Keratinocyte (primary cell): ENCODE results near the gene PLXNA1. TPM values are rescaled to one million over a fixed set of nuclear protein-coding genes. Genes with fewer than 3 reads are reported as not detected.

Experiments used
- DNase-seq: peaks from one replicate; pipeline ENCODE4 v3.0.0-alpha.2; 2011; ENCODE audit warnings: low read depth, missing footprints, low spot score
- FAIRE-seq: peaks from 2 replicates; lab custom pipeline; 2011; peaks lifted over from hg19 to GRCh38; lab: Jason Lieb, UNC
- H2AFZ ChIP-seq: 2 replicates; pipeline ENCODE4 v1.6.0; 2012; ENCODE audit warnings: low read length, control low read depth, inconsistent platforms; ENCODE audit not compliant: control insufficient read depth
- H3K27ac ChIP-seq: 2 replicates; pipeline ENCODE4 v1.5.1; 2011; ENCODE audit warnings: low read length; ENCODE audit not compliant: control insufficient read depth, insufficient read depth
- H3K27me3 ChIP-seq: 3 replicates; pipeline ENCODE4 v1.6.0; 2011; ENCODE audit warnings: low read length; ENCODE audit not compliant: control insufficient read depth, insufficient read depth; ENCODE audit errors: extremely low read depth
- H3K36me3 ChIP-seq, 2 experiments: 2 replicates in 1 of 2; 3 replicates in 1 of 2; pipeline ENCODE4 v1.5.1; 2011; ENCODE audit warnings: low read length in 2 of 2, mild to moderate bottlenecking in 1 of 2; ENCODE audit not compliant: control insufficient read depth in 2 of 2, insufficient read depth in 2 of 2; ENCODE audit errors: extremely low read depth in 1 of 2
- H3K4me1 ChIP-seq: 3 replicates; pipeline ENCODE4 v1.5.1; 2011; ENCODE audit warnings: low read length; ENCODE audit not compliant: control insufficient read depth, insufficient read depth; ENCODE audit errors: extremely low read depth
- H3K4me2 ChIP-seq: 3 replicates; pipeline ENCODE4 v1.6.0; 2011; ENCODE audit warnings: low read depth, low read length; ENCODE audit not compliant: control insufficient read depth, insufficient read depth; ENCODE audit errors: extremely low read depth
- H3K4me3 ChIP-seq, 3 experiments: fragments of 200-600 bp in 1 of 3; sonication (generic) in 1 of 3; 2 replicates in 2 of 3; 3 replicates in 1 of 3; pipeline ENCODE4 v1.5.1; 2011 to 2016; ENCODE audit warnings: low read length in 3 of 3, mild to moderate bottlenecking in 3 of 3, control low read depth in 2 of 3, inconsistent platforms in 1 of 3, low read depth in 1 of 3, mixed read lengths in 1 of 3, mixed run types in 1 of 3, moderate library complexity in 1 of 3; ENCODE audit not compliant: control insufficient read depth in 2 of 3, insufficient read depth in 2 of 3; ENCODE audit errors: extremely low read depth in 1 of 3
- H3K79me2 ChIP-seq: 2 replicates; pipeline ENCODE4 v1.6.0; 2012; ENCODE audit warnings: low read length; ENCODE audit not compliant: control insufficient read depth, insufficient read depth
- H3K9ac ChIP-seq: 3 replicates; pipeline ENCODE4 v1.6.0; 2011; ENCODE audit warnings: low read length; ENCODE audit not compliant: control insufficient read depth, insufficient read depth; ENCODE audit errors: extremely low read depth
- H3K9me1 ChIP-seq: 3 replicates; pipeline ENCODE4 v1.6.0; 2011; ENCODE audit warnings: low read length; ENCODE audit not compliant: control insufficient read depth, insufficient read depth; ENCODE audit errors: extremely low read depth
- H3K9me3 ChIP-seq: 2 replicates; pipeline ENCODE4 v1.5.1; 2012; ENCODE audit warnings: low read depth, low read length; ENCODE audit not compliant: control insufficient read depth
- H4K20me1 ChIP-seq: 3 replicates; pipeline ENCODE4 v1.6.0; 2011; ENCODE audit warnings: low read length; ENCODE audit not compliant: control insufficient read depth, insufficient read depth; ENCODE audit errors: extremely low read depth
- EZH2 ChIP-seq: IDR thresholded peaks from one replicate; pipeline ENCODE4 v1.6.1; 2012; ENCODE audit warnings: inconsistent platforms, mild to moderate bottlenecking, low read length, moderate library complexity
- dilution Hi-C: fragments of 300-500 bp; cut with MboI; formaldehyde crosslinking; loops from one replicate; pipeline ENCODE4 v1.7.0; 2020; ENCODE audit warnings: low sequenced_read_pairs; ENCODE audit not compliant: extremely low pct_ligation_motif_present
- polyA plus RNA-seq, 5 experiments: library from polyadenylated mRNA; depleted of rRNA in 3 of 5; stranded (reverse) in 3 of 5; stranded (forward) in 1 of 5; unstranded in 1 of 5; fragments of >200 nt; gene quantifications; 1 replicate in 1 of 5; 2 replicates in 3 of 5; 3 replicates in 1 of 5; pipeline versions ENCODE4 v1.2.1 to v1.2.3, GENCODE V29; 2011 to 2012; ENCODE audit warnings: missing spikeins in 2 of 5, low read depth in 1 of 5, low replicate concordance in 1 of 5
- TF ChIP-seq, protein P1 (sequence below), 3 experiments: IDR thresholded peaks in 1 of 3; conservative IDR thresholded peaks in 1 of 3; optimal IDR thresholded peaks in 1 of 3; 2 replicates in 2 of 3; 3 replicates in 1 of 3; pipeline versions ENCODE3 to v1.5.1; 2011; ENCODE audit warnings: low read length in 3 of 3, mild to moderate bottlenecking in 3 of 3, moderate library complexity in 2 of 3, control low read depth in 1 of 3, inconsistent platforms in 1 of 3; ENCODE audit not compliant: insufficient read depth in 2 of 3; ENCODE audit errors: extremely low read depth in 1 of 3

Gene PLXNA1
- polyA plus RNA-seq, 1 donor (not counting 4 experiments of a cell fraction or from before 2014, with no cell fraction given) = 38.4 TPM

DNA sequence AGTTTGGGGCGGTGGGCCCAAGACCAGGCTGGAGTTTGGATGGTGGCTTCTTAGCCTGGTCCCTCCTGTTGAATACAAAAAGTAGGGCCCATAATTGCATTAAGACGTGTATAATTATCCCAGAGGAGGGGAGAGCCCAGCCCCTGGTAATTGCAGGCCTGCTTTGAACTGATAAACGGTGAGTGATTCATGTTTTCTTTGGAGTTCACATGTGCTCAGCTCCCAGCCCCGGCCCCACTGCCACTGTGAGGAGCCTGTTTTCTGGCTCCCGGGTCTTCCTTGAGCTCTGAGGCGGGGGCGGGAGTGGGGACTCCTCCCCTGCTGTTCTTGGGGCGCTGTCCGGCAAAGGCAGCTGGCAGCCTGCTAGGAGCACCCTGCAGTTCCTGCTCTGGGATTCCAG is 3.1 kb downstream of the PLXNA1 start:
- peak overlapping the region; percentile 25 for H3K4me2 ChIP-seq
- peaks cover 29% of the 10 kb centered on the region for H3K4me1 ChIP-seq
- TF ChIP-seq EZH2 = no peak
- TF ChIP-seq, protein P1, sequence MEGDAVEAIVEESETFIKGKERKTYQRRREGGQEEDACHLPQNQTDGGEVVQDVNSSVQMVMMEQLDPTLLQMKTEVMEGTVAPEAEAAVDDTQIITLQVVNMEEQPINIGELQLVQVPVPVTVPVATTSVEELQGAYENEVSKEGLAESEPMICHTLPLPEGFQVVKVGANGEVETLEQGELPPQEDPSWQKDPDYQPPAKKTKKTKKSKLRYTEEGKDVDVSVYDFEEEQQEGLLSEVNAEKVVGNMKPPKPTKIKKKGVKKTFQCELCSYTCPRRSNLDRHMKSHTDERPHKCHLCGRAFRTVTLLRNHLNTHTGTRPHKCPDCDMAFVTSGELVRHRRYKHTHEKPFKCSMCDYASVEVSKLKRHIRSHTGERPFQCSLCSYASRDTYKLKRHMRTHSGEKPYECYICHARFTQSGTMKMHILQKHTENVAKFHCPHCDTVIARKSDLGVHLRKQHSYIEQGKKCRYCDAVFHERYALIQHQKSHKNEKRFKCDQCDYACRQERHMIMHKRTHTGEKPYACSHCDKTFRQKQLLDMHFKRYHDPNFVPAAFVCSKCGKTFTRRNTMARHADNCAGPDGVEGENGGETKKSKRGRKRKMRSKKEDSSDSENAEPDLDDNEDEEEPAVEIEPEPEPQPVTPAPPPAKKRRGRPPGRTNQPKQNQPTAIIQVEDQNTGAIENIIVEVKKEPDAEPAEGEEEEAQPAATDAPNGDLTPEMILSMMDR (optimal IDR thresholded peaks at IDR 0.05 in 1 of 3, IDR thresholded peaks at IDR 0.05 in 1 of 3, conservative IDR thresholded peaks at IDR 0.05 in 1 of 3; ENCODE audit: extremely low read depth in 1 of 3, insufficient read depth in 2 of 3, low read length in 3 of 3) = no peak
- no peak overlapping the region for H3K9ac ChIP-seq
- no peak overlapping the region for H3K4me3 ChIP-seq
- no peak for FAIRE-seq
- dilution Hi-C loops = no loop called here
- no peak for DNase-seq
- no peaks in the 10 kb centered on the region for H3K27me3 ChIP-seq
- no peak overlapping the region for H2AFZ ChIP-seq
- H4K20me1 ChIP-seq = peaks cover 49% of the 10 kb centered on the region
- no peaks in the 10 kb centered on the region for H3K9me1 ChIP-seq
- peaks cover 76% of the 10 kb centered on the region for H3K79me2 ChIP-seq
- no peak overlapping the region for H3K27ac ChIP-seq
- no peaks in the 10 kb centered on the region for H3K9me3 ChIP-seq
- H3K36me3 ChIP-seq = peaks cover 12 to 33% of the 10 kb centered on the region in 2 experiments

DNA sequence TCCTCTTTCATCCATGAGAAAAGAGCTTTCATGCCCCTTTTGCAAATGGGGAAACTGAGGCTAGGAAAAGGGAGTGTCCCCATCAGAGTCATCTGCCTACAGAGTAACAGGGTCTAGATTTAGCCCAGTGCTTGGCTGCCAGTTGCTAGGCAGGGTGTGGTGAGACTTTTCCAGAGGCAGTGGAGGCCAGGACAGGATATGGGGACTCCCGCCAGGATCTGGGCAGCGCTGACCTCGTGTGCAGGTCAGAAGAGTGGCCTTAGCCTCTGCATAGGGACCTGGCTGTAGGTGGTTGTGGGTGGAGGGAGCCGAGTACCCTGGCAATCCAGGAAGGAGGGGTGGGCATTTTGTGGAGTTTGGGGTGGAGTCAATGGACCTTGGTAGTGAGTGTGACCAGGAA is 4.2 kb downstream of the PLXNA1 start:
- H3K79me2 ChIP-seq = peaks cover 87% of the 10 kb centered on the region
- H3K27me3 ChIP-seq = no peaks in the 10 kb centered on the region
- no peak overlapping the region for H2AFZ ChIP-seq
- no peaks in the 10 kb centered on the region for H3K9me1 ChIP-seq
- H3K9ac ChIP-seq = no peak overlapping the region
- H4K20me1 ChIP-seq = peaks cover 49% of the 10 kb centered on the region
- TF ChIP-seq EZH2 = no peak
- TF ChIP-seq, protein P1 (optimal IDR thresholded peaks at IDR 0.05 in 1 of 3, IDR thresholded peaks at IDR 0.05 in 1 of 3, conservative IDR thresholded peaks at IDR 0.05 in 1 of 3; ENCODE audit: extremely low read depth in 1 of 3, insufficient read depth in 2 of 3, low read length in 3 of 3) = no peak
- H3K9me3 ChIP-seq = no peaks in the 10 kb centered on the region
- DNase-seq (no peak), FAIRE-seq (no peak)
- H3K36me3 ChIP-seq = peaks cover 14 to 33% of the 10 kb centered on the region in 2 experiments
- dilution Hi-C loops = no loop called here
- H3K4me3 ChIP-seq = no peak overlapping the region
- H3K27ac ChIP-seq = no peak overlapping the region
- no peak overlapping the region for H3K4me2 ChIP-seq
- peaks cover 23% of the 10 kb centered on the region for H3K4me1 ChIP-seq
